IMR-90 (cell line): ENCODE measurements around the gene CDK5. TPM values are rescaled to one million over a fixed set of nuclear protein-coding genes. Genes with fewer than 3 reads are reported as not detected.

Experiments used
- ATAC-seq: fragments of 200-7000 bp; cut with Tn5 transposase; 2 replicates; pipeline ENCODE4 v1.9.1; 2020; ENCODE audit warnings: low read depth, mild to moderate bottlenecking, moderate library complexity
- BruUV-seq: library from RNA; stranded (reverse); fragments of 400-500 nt; replicated peaks from 2 replicates; lab custom pipeline; 2021; lab: Mats Ljungman, UMichigan
- CTCF ChIA-PET: fragments of 300-600 bp; formaldehyde crosslinking; extraction: SDS; loops from one replicate; lab custom pipeline; 2021; ENCODE audit warnings: antibody characterized with exemption; lab: Yijun Ruan, JAX
- POLR2A ChIA-PET: fragments of 300-600 bp; sonication (Branson Sonifier 250); formaldehyde crosslinking; loops from one replicate; lab custom pipeline; 2022; ENCODE audit warnings: antibody characterized with exemption; ENCODE audit not compliant: unreplicated experiment; lab: Charles Lee
- DNase-seq: peaks from one replicate; pipeline ENCODE4 v3.0.0; 2013
- H2AFZ ChIP-seq: replicated peaks from 2 replicates; pipeline ENCODE3; 2013; ENCODE audit warnings: low read length, mild to moderate bottlenecking; ENCODE audit not compliant: poor library complexity
- H2AK5ac ChIP-seq: 2 replicates; pipeline ENCODE4 v1.6.1; 2013; ENCODE audit warnings: low read depth, low read length, inconsistent platforms
- H2AK9ac ChIP-seq: replicated peaks from 2 replicates; pipeline ENCODE3; 2013; ENCODE audit warnings: mild to moderate bottlenecking, low read depth, low read length, moderate library complexity; ENCODE audit not compliant: poor library complexity
- H2BK120ac ChIP-seq: 2 replicates; pipeline ENCODE4 v1.6.1; 2013; ENCODE audit warnings: low read depth, low read length, inconsistent platforms
- H2BK15ac ChIP-seq: 3 replicates; pipeline ENCODE4 v1.6.1; 2013; ENCODE audit warnings: low read depth, low read length, inconsistent platforms
- H2BK20ac ChIP-seq: 2 replicates; pipeline ENCODE4 v1.6.1; 2013; ENCODE audit warnings: low read depth, mild to moderate bottlenecking, inconsistent platforms, low read length, moderate library complexity
- H2BK5ac ChIP-seq: 2 replicates; pipeline ENCODE4 v1.6.1; 2013; ENCODE audit warnings: mild to moderate bottlenecking, low read depth, low read length, inconsistent platforms; ENCODE audit not compliant: poor library complexity, severe bottlenecking
- H3K14ac ChIP-seq: replicated peaks from 2 replicates; pipeline ENCODE4 v1.6.1; 2013; ENCODE audit warnings: low read depth, low read length, inconsistent platforms
- H3K18ac ChIP-seq: 2 replicates; pipeline ENCODE4 v1.6.1; 2013; ENCODE audit warnings: low read depth, low read length, control low read depth
- H3K23ac ChIP-seq: 2 replicates; pipeline ENCODE4 v1.6.1; 2013; ENCODE audit warnings: low read depth, low read length, inconsistent platforms
- H3K27ac ChIP-seq: 2 replicates; pipeline ENCODE4 v1.5.1; 2013; ENCODE audit warnings: mild to moderate bottlenecking, control low read depth, low read length; ENCODE audit not compliant: insufficient read depth
- H3K27me3 ChIP-seq: 2 replicates; pipeline ENCODE4 v1.6.1; 2013; ENCODE audit warnings: low read length; ENCODE audit not compliant: control insufficient read depth, insufficient read depth
- H3K36me3 ChIP-seq: 2 replicates; pipeline ENCODE4 v1.6.1; 2013; ENCODE audit warnings: low read length, mixed read lengths; ENCODE audit not compliant: control insufficient read depth, insufficient read depth
- H3K4ac ChIP-seq: 2 replicates; pipeline ENCODE4 v1.6.1; 2013; ENCODE audit warnings: low read depth, low read length, inconsistent platforms
- H3K4me1 ChIP-seq: 2 replicates; pipeline ENCODE4 v1.6.1; 2013; ENCODE audit warnings: low read length, mixed read lengths; ENCODE audit not compliant: control insufficient read depth, insufficient read depth
- H3K4me2 ChIP-seq: 2 replicates; pipeline ENCODE4 v1.6.1; 2013; ENCODE audit warnings: low read depth, mild to moderate bottlenecking, control low read depth, low read length, moderate library complexity
- H3K4me3 ChIP-seq: 2 replicates; pipeline ENCODE4 v1.5.1; 2013; ENCODE audit warnings: low read depth, mild to moderate bottlenecking, control low read depth, low read length, moderate library complexity; ENCODE audit not compliant: insufficient read depth
- H3K56ac ChIP-seq: 2 replicates; pipeline ENCODE4 v1.6.1; 2013; ENCODE audit warnings: low read length, inconsistent platforms; ENCODE audit not compliant: insufficient read depth; ENCODE audit errors: extremely low read depth
- H3K79me1 ChIP-seq, 2 experiments: 2 replicates each; pipeline ENCODE4 v1.6.1; 2013; ENCODE audit warnings: low read length in 2 of 2, inconsistent platforms in 1 of 2, low read depth in 1 of 2
- H3K9ac ChIP-seq: 2 replicates; pipeline ENCODE4 v1.6.1; 2013; ENCODE audit warnings: low read depth, low read length, control low read depth
- H3K9me1 ChIP-seq: 2 replicates; pipeline ENCODE4 v1.6.1; 2013; ENCODE audit warnings: low read length, inconsistent platforms; ENCODE audit not compliant: insufficient read depth
- H3K9me3 ChIP-seq: 2 replicates; pipeline ENCODE4 v1.6.1; 2013; ENCODE audit warnings: low read length; ENCODE audit not compliant: control insufficient read depth, insufficient read depth
- H4K20me1 ChIP-seq: 2 replicates; pipeline ENCODE4 v1.6.1; 2013; ENCODE audit warnings: low read length, inconsistent platforms; ENCODE audit not compliant: insufficient read depth
- H4K5ac ChIP-seq: 2 replicates; pipeline ENCODE4 v1.6.1; 2013; ENCODE audit warnings: mild to moderate bottlenecking, low read depth, low read length, control low read depth
- H4K8ac ChIP-seq, 2 experiments: 2 replicates each; pipeline ENCODE4 v1.6.1; 2013; ENCODE audit warnings: low read depth in 2 of 2, low read length in 2 of 2, control low read depth in 1 of 2, inconsistent platforms in 1 of 2
- H4K91ac ChIP-seq: 2 replicates; pipeline ENCODE4 v1.6.1; 2013; ENCODE audit warnings: low read depth, low read length, inconsistent platforms; ENCODE audit not compliant: insufficient read depth
- BHLHE40 ChIP-seq: fragments of 150-350 bp; IDR thresholded peaks from 2 replicates; pipeline ENCODE4 v1.6.1; 2016; ENCODE audit warnings: mild to moderate bottlenecking, low read depth, low read length
- CEBPB ChIP-seq: IDR thresholded peaks from 2 replicates; pipeline ENCODE4 v1.6.1; 2012; ENCODE audit warnings: low read depth, low read length, improper control_type of control experiment
- CHD1 ChIP-seq: IDR thresholded peaks from 2 replicates; pipeline ENCODE4 v1.6.1; 2012; ENCODE audit warnings: low read depth, low read length, improper control_type of control experiment
- CTCF ChIP-seq: conservative IDR thresholded peaks from 2 replicates; pipeline ENCODE4 v1.5.1; 2012; ENCODE audit warnings: mild to moderate bottlenecking, low read depth, low read length, improper control_type of control experiment
- ELK1 ChIP-seq: fragments of 150-350 bp; IDR thresholded peaks from 2 replicates; pipeline ENCODE4 v1.6.1; 2016; ENCODE audit warnings: low read depth, mild to moderate bottlenecking, low read length, moderate library complexity, borderline replicate concordance
- FOS ChIP-seq: fragments of 150-350 bp; IDR thresholded peaks from 2 replicates; pipeline ENCODE4 v1.6.1; 2016; ENCODE audit warnings: low read depth, low read length
- MAFK ChIP-seq: IDR thresholded peaks from 2 replicates; pipeline ENCODE4 v1.6.1; 2012; ENCODE audit warnings: low read depth, low read length, improper control_type of control experiment
- MAZ ChIP-seq: IDR thresholded peaks from 2 replicates; pipeline ENCODE4 v1.6.1; 2012; ENCODE audit warnings: low read depth, mild to moderate bottlenecking, low read length, improper control_type of control experiment, moderate library complexity, borderline replicate concordance
- MXI1 ChIP-seq: IDR thresholded peaks from 2 replicates; pipeline ENCODE4 v1.6.1; 2012; ENCODE audit warnings: low read depth, mild to moderate bottlenecking, low read length, moderate library complexity, borderline replicate concordance
- NFE2L2 ChIP-seq: fragments of 150-350 bp; IDR thresholded peaks from 2 replicates; pipeline ENCODE4 v1.6.1; 2016; ENCODE audit warnings: low read depth, mild to moderate bottlenecking, low read length
- POLR2A ChIP-seq: IDR thresholded peaks from 2 replicates; pipeline ENCODE4 v1.6.1; 2012; ENCODE audit warnings: mild to moderate bottlenecking, low read depth, low read length
- RAD21 ChIP-seq: IDR thresholded peaks from 2 replicates; pipeline ENCODE4 v1.6.1; 2012; ENCODE audit warnings: low read length, improper control_type of control experiment
- RCOR1 ChIP-seq: IDR thresholded peaks from 2 replicates; pipeline ENCODE4 v1.6.1; 2012; ENCODE audit warnings: mild to moderate bottlenecking, low read length, improper control_type of control experiment; ENCODE audit not compliant: insufficient replicate concordance
- RFX5 ChIP-seq: IDR thresholded peaks from 2 replicates; pipeline ENCODE4 v1.8.0; 2012; ENCODE audit warnings: low read depth, mild to moderate bottlenecking, low read length, moderate library complexity
- SMC3 ChIP-seq: fragments of 150-350 bp; IDR thresholded peaks from 2 replicates; pipeline ENCODE4 v1.6.1; 2016; ENCODE audit warnings: low read depth, mild to moderate bottlenecking, antibody characterized with exemption, low read length, moderate library complexity
- WGBS, 2 experiments: methylation state at CpG; one replicate each; pipeline versions ENCODE4 v1.1.5 to v1.1.7; 2013; ENCODE audit warnings: missing lambda C conversion rate in 2 of 2; ENCODE audit not compliant: insufficient read length in 1 of 2; ENCODE audit errors: extremely low coverage in 2 of 2; 5-methylcytosine and 5-hydroxymethylcytosine counted together
- dilution Hi-C: fragments of 300-500 bp; cut with HindIII; formaldehyde crosslinking; loops from one replicate; pipeline ENCODE4 v1.14.3; 2018; ENCODE audit warnings: low sequenced_read_pairs; ENCODE audit not compliant: unreplicated experiment
- in situ Hi-C: fragments of 300-500 bp; cut with MboI; formaldehyde crosslinking; loops from 3 replicates; pipeline ENCODE4 v1.14.3; 2019; ENCODE audit warnings: low sequenced_read_pairs, inconsistent platforms, mixed read lengths
- intact Hi-C: fragments of 100-400 bp; cut with micrococcal nuclease; formaldehyde crosslinking; loops from 2 replicates; pipeline ENCODE4 v1.10.0; 2022
- polyA plus RNA-seq, 3 experiments: library from polyadenylated mRNA; depleted of rRNA; stranded (reverse); fragments of >200 nt; gene quantifications; 2 replicates each; pipeline ENCODE4 v1.2.3, GENCODE V29; 2012; ENCODE audit warnings: low replicate concordance in 1 of 3
- total RNA-seq: library from RNA; depleted of rRNA; stranded (reverse); fragments of >200 nt; gene quantifications from 2 replicates; pipeline ENCODE4 v1.2.3, GENCODE V29; 2012
- TF ChIP-seq, protein P1 (sequence below): fragments of 150-350 bp; IDR thresholded peaks from 2 replicates; pipeline ENCODE4 v1.6.1; 2017; ENCODE audit warnings: mild to moderate bottlenecking, antibody characterized with exemption, low read length, low read depth

Gene CDK5
- total and polyA plus RNA-seq, 2 of the 4 experiments (the other 2 are of a cell fraction) = 22.4 to 34.8 TPM

- WGBS, 2 experiments = no CpG with 5 or more reads among the region's 11 CpGs
- H3K36me3 ChIP-seq = peaks cover 12% of the 10 kb centered on the region; the same call in 1 of the 2 replicates
- H3K4me2 ChIP-seq = no peak overlapping the region
- H2AK5ac ChIP-seq = no peak overlapping the region
- H4K5ac ChIP-seq = no peak overlapping the region
- in situ Hi-C loops = no loop called here
- no peak overlapping the region for H3K27ac ChIP-seq
- intact Hi-C loops = no loop called here
- H2AFZ ChIP-seq = no peak overlapping the region
- no peak overlapping the region for H2BK15ac ChIP-seq
- no peak overlapping the region for H2AK9ac ChIP-seq
- H3K4me1 ChIP-seq = peaks cover 11% of the 10 kb centered on the region; the same call in 1 of the 2 replicates
- no peak overlapping the region for H3K18ac ChIP-seq
- H4K91ac ChIP-seq = no peak overlapping the region
- H3K9me3 ChIP-seq = no peaks in the 10 kb centered on the region
- no peak overlapping the region for H3K4ac ChIP-seq
- no peak overlapping the region for H2BK120ac ChIP-seq
- BruUV-seq = no TSS peak
- ATAC-seq = no peak
- peaks cover 6% of the 10 kb centered on the region; the same call in 1 of the 2 replicates for H3K9me1 ChIP-seq
- no peak overlapping the region for H3K56ac ChIP-seq
- H3K9ac ChIP-seq = no peak overlapping the region
- peaks cover 16% of the 10 kb centered on the region for H4K20me1 ChIP-seq
- CTCF ChIA-PET = no interaction called here
- no peaks in the 10 kb centered on the region; the same call in 1 of the 2 replicates for H3K27me3 ChIP-seq
- dilution Hi-C loops = no loop called here
- no peak overlapping the region for H3K4me3 ChIP-seq
- no peak overlapping the region for H3K14ac ChIP-seq
- H2BK20ac ChIP-seq = no peak overlapping the region
- TF ChIP-seq SMC3 (no peak), MXI1 (no peak), MAZ (no peak), NFE2L2 (no peak), ELK1 (no peak), CTCF (no peak), CEBPB (no peak), RCOR1 (no peak), POLR2A (no peak), RFX5 (no peak), RAD21 (no peak), CHD1 (no peak), MAFK (no peak), BHLHE40 (no peak), FOS (no peak)
- TF ChIP-seq, protein P1, sequence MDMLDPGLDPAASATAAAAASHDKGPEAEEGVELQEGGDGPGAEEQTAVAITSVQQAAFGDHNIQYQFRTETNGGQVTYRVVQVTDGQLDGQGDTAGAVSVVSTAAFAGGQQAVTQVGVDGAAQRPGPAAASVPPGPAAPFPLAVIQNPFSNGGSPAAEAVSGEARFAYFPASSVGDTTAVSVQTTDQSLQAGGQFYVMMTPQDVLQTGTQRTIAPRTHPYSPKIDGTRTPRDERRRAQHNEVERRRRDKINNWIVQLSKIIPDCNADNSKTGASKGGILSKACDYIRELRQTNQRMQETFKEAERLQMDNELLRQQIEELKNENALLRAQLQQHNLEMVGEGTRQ = no peak
- no peak overlapping the region for H3K23ac ChIP-seq
- H3K79me1 ChIP-seq = no peaks in the 10 kb centered on the region
- no peak overlapping the region for H2BK5ac ChIP-seq
- DNase-seq = no peak
- POLR2A ChIA-PET = no interaction called here
- no peak overlapping the region for H4K8ac ChIP-seq
These were observed 12.4 kb downstream of the CDK5 start for GRCh38 chr7:151045262-151045661.
